H54 (cell line): ENCODE measurements around the gene SMIM35.

ENCODE experiments used
- DNase-seq: peaks from one replicate; pipeline ENCODE4 v3.0.0; 2011; ENCODE audit warnings: low spot score, mixed read lengths; ENCODE audit not compliant: insufficient read length
- FAIRE-seq: peaks from 3 replicates; lab custom pipeline; 2011; peaks lifted over from hg19 to GRCh38; lab: Jason Lieb, UNC
- POLR2A ChIP-seq: IDR thresholded peaks from 2 replicates; pipeline ENCODE4 v1.6.1; 2011; ENCODE audit warnings: low read depth, mild to moderate bottlenecking, low read length

SMIM35 gene

GRCh38 chr11:118117790-118118601, 31.2 kb upstream of the SMIM35 start:
- FAIRE-seq (no peak), DNase-seq (no peak)
- no peak for TF ChIP-seq POLR2A

- DNase-seq: no peak
- no peak for TF ChIP-seq POLR2A
- FAIRE-seq: no peak
Observed at GRCh38 chr11:118115048-118115447, 28.3 kb upstream of the SMIM35 start.

- no peak for TF ChIP-seq POLR2A
- DNase-seq: no peak
- no peak for FAIRE-seq
Observed at GRCh38 chr11:118114266-118114665, 27.5 kb upstream of the SMIM35 start.

GRCh38 chr11:118112711-118113430, 26.1 kb upstream of the SMIM35 start:
- TF ChIP-seq POLR2A: no peak
- FAIRE-seq (no peak), DNase-seq (no peak)

- DNase-seq (no peak), FAIRE-seq (no peak)
- TF ChIP-seq POLR2A: no peak
Observed at GRCh38 chr11:118111744-118112035, 24.9 kb upstream of the SMIM35 start.

GRCh38 chr11:118111019-118111743, 24.4 kb upstream of the SMIM35 start:
- TF ChIP-seq POLR2A: no peak
- no peak for FAIRE-seq
- no peak for DNase-seq

- FAIRE-seq (no peak), DNase-seq (no peak)
- no peak for TF ChIP-seq POLR2A
Observed at GRCh38 chr11:118109231-118109630, 22.5 kb upstream of the SMIM35 start.

- DNase-seq: no peak
- no peak for TF ChIP-seq POLR2A
- no peak for FAIRE-seq
Observed at GRCh38 chr11:118108513-118108912, 21.8 kb upstream of the SMIM35 start.

- no peak for TF ChIP-seq POLR2A
- DNase-seq: peak; percentile 24
Observed at GRCh38 chr11:118106789-118107335, 20.1 kb upstream of the SMIM35 start.

GRCh38 chr11:118105657-118106305, 19.0 kb upstream of the SMIM35 start:
- TF ChIP-seq POLR2A: no peak
- no peak for DNase-seq
- FAIRE-seq: no peak

More at GRCh38 chr11:118106789-118107335, 20.1 kb upstream of the SMIM35 start:
- no peak for FAIRE-seq

GRCh38 chr11:118104491-118104890, 17.7 kb upstream of the SMIM35 start:
- FAIRE-seq (no peak), DNase-seq (no peak)
- no peak for TF ChIP-seq POLR2A

GRCh38 chr11:118102721-118103261, 16.0 kb upstream of the SMIM35 start:
- TF ChIP-seq POLR2A: no peak
- FAIRE-seq (no peak), DNase-seq (no peak)

- TF ChIP-seq POLR2A: no peak
- FAIRE-seq (no peak), DNase-seq (no peak)
Observed at GRCh38 chr11:118100691-118101232, 14.0 kb upstream of the SMIM35 start.
